Gastroesophageal sphincter (tissue), 3 donors: ENCODE data around the gene HDAC4.

Experiments
- POLR2A ChIP-seq, 2 donors: fragments of 450-650 bp; IDR thresholded peaks; one replicate each; pipeline ENCODE4 v1.6.1; 2017; ENCODE audit warnings: antibody characterized with exemption in 2 of 2, mild to moderate bottlenecking in 2 of 2, moderate library complexity in 1 of 2
- POLR2AphosphoS5 ChIP-seq: sonication (generic); formaldehyde crosslinking; IDR thresholded peaks from one replicate; pipeline ENCODE4 v1.6.1; 2017; ENCODE audit warnings: antibody characterized with exemption
- TF ChIP-seq, protein P1 (sequence below), 4 experiments: fragments of 200-600 bp in 2 of 4; fragments of 450-650 bp in 2 of 4; sonication (generic) in 1 of 4; IDR thresholded peaks; one replicate each; pipeline ENCODE4 v1.5.1; 2017 to 2019; ENCODE audit warnings: antibody characterized with exemption in 4 of 4, mild to moderate bottlenecking in 2 of 4, moderate library complexity in 2 of 4

- TF ChIP-seq, protein P1, sequence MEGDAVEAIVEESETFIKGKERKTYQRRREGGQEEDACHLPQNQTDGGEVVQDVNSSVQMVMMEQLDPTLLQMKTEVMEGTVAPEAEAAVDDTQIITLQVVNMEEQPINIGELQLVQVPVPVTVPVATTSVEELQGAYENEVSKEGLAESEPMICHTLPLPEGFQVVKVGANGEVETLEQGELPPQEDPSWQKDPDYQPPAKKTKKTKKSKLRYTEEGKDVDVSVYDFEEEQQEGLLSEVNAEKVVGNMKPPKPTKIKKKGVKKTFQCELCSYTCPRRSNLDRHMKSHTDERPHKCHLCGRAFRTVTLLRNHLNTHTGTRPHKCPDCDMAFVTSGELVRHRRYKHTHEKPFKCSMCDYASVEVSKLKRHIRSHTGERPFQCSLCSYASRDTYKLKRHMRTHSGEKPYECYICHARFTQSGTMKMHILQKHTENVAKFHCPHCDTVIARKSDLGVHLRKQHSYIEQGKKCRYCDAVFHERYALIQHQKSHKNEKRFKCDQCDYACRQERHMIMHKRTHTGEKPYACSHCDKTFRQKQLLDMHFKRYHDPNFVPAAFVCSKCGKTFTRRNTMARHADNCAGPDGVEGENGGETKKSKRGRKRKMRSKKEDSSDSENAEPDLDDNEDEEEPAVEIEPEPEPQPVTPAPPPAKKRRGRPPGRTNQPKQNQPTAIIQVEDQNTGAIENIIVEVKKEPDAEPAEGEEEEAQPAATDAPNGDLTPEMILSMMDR (IDR thresholded peaks at IDR 0.05), result no peak
- TF ChIP-seq POLR2A (IDR thresholded peaks at IDR 0.05) (no peak), POLR2AphosphoS5 (no peak)
Measured at GRCh38 chr2:239344857-239345216, 56.0 kb downstream of the HDAC4 start.
